HepG2 (cell line): ENCODE data around the gene ZNRF4. TPM values are rescaled to one million over a fixed set of nuclear protein-coding genes. Genes with fewer than 3 reads are reported as not detected.

Experiments
- ATAC-seq: fragments of 200-7000 bp; cut with Tn5 transposase; 3 replicates; pipeline ENCODE4 v1.9.1; 2020; ENCODE audit warnings: mild to moderate bottlenecking, moderate library complexity
- BruUV-seq: library from RNA; stranded (reverse); fragments of 400-500 nt; replicated peaks from 2 replicates; lab custom pipeline; 2021; lab: Mats Ljungman, UMichigan
- CTCF ChIA-PET: fragments of 300-600 bp; formaldehyde crosslinking; extraction: SDS; loops from one replicate; lab custom pipeline; 2021; ENCODE audit warnings: low total read pairs, inconsistent platforms, low intra/inter-chr PET ratio; lab: Yijun Ruan, JAX
- POLR2A ChIA-PET: fragments of 350-600 bp; sonication (Branson Sonifier 250); formaldehyde crosslinking; loops from one replicate; lab custom pipeline; 2020; ENCODE audit warnings: antibody characterized with exemption, inconsistent platforms; lab: Yijun Ruan, JAX
- DNase-seq: peaks from one replicate; pipeline ENCODE4 v3.0.0-alpha.2; 2015; ENCODE audit warnings: low spot score
- FAIRE-seq: peaks from 3 replicates; lab custom pipeline; 2011; peaks lifted over from hg19 to GRCh38; lab: Jason Lieb, UNC
- H2AFZ ChIP-seq: one replicate; pipeline ENCODE4 v1.6.1; 2011; ENCODE audit warnings: low read length, inconsistent platforms
- H3K27ac ChIP-seq: fragments of 300-600 bp; 3 replicates; pipeline ENCODE4 v1.8.0; 2011; ENCODE audit warnings: mixed run types, mild to moderate bottlenecking, mixed read lengths, low read length, inconsistent platforms; ENCODE audit not compliant: insufficient read depth; ENCODE audit errors: extremely low read length
- H3K27me3 ChIP-seq, 2 experiments: fragments of 200-600 bp in 1 of 2; 2 replicates in 1 of 2; 3 replicates in 1 of 2; pipeline versions ENCODE4 v1.6.0 to v1.8.0; 2011; ENCODE audit warnings: low read length in 2 of 2, mild to moderate bottlenecking in 2 of 2, moderate library complexity in 2 of 2, inconsistent platforms in 1 of 2; ENCODE audit not compliant: insufficient read depth in 2 of 2, control insufficient read depth in 1 of 2
- H3K36me3 ChIP-seq, 2 experiments: fragments of 200-600 bp in 1 of 2; replicated peaks in 1 of 2; 2 replicates in 1 of 2; 3 replicates in 1 of 2; pipeline versions ENCODE4 v1.5.1 to v1.8.0; 2011; ENCODE audit warnings: low read length in 2 of 2, inconsistent platforms in 1 of 2; ENCODE audit not compliant: insufficient read depth in 2 of 2, control insufficient read depth in 1 of 2
- H3K4me1 ChIP-seq: 2 replicates; pipeline ENCODE4 v1.5.1; 2012; ENCODE audit warnings: low read length, inconsistent platforms; ENCODE audit not compliant: insufficient read depth
- H3K4me2 ChIP-seq: 2 replicates; pipeline ENCODE4 v1.6.0; 2011; ENCODE audit warnings: low read depth, low read length, inconsistent platforms
- H3K4me3 ChIP-seq, 3 experiments: fragments of 200-600 bp in 1 of 3; sonication (generic), shearing (Covaris generic) in 1 of 3; replicated peaks in 1 of 3; 2 replicates each; pipeline ENCODE4 v1.5.1; 2011 to 2016; ENCODE audit warnings: low read length in 3 of 3, inconsistent platforms in 2 of 3, low read depth in 2 of 3, mild to moderate bottlenecking in 2 of 3, control low read depth in 1 of 3, mixed read lengths in 1 of 3; ENCODE audit not compliant: insufficient read depth in 1 of 3
- H3K79me2 ChIP-seq: one replicate; pipeline ENCODE4 v1.6.1; 2011; ENCODE audit warnings: low read length, inconsistent platforms; ENCODE audit not compliant: insufficient read depth
- H3K9ac ChIP-seq: 2 replicates; pipeline ENCODE4 v1.6.0; 2011; ENCODE audit warnings: mild to moderate bottlenecking, low read depth, low read length, inconsistent platforms; ENCODE audit not compliant: insufficient read depth
- H3K9me3 ChIP-seq: 2 replicates; pipeline ENCODE4 v1.5.1; 2012; ENCODE audit warnings: mild to moderate bottlenecking, low read length
- H4K20me1 ChIP-seq: 2 replicates; pipeline ENCODE4 v1.6.0; 2011; ENCODE audit warnings: inconsistent platforms, mild to moderate bottlenecking, low read length, moderate library complexity; ENCODE audit not compliant: insufficient read depth
- CTCF ChIP-seq: sonication (generic); formaldehyde crosslinking; IDR thresholded peaks from 2 replicates; pipeline ENCODE4 v1.5.0; 2020; ENCODE audit warnings: mild to moderate bottlenecking, missing genetic modification reagents, moderate library complexity
- GTF3A ChIP-seq: sonication (generic); formaldehyde crosslinking; conservative IDR thresholded peaks from 2 replicates; pipeline ENCODE4 v1.4.0; 2020; ENCODE audit warnings: mild to moderate bottlenecking, missing genetic modification reagents
- HIVEP1 ChIP-seq: sonication (generic); formaldehyde crosslinking; IDR thresholded peaks from 2 replicates; pipeline ENCODE4 v1.4.0; 2020; ENCODE audit warnings: mild to moderate bottlenecking, missing genetic modification reagents
- HMG20A ChIP-seq: IDR thresholded peaks from 2 replicates; pipeline ENCODE4 v1.6.1; 2016; ENCODE audit warnings: borderline replicate concordance
- HMG20B ChIP-seq: conservative IDR thresholded peaks from 2 replicates; pipeline ENCODE4 v1.6.1; 2016; ENCODE audit warnings: missing genetic modification reagents, missing compliant biosample characterization
- NFIC ChIP-seq: IDR thresholded peaks from 2 replicates; pipeline ENCODE4 v1.6.1; 2012; ENCODE audit warnings: mild to moderate bottlenecking, low read length, inconsistent platforms
- PRMT3 ChIP-seq: sonication (generic); formaldehyde crosslinking; IDR thresholded peaks from 2 replicates; pipeline ENCODE4 v1.8.1; 2022; ENCODE audit warnings: low read depth, mild to moderate bottlenecking, moderate library complexity, missing genetic modification reagents, borderline replicate concordance
- SMYD3 ChIP-seq: sonication (generic); formaldehyde crosslinking; IDR thresholded peaks from 2 replicates; pipeline ENCODE4 v1.8.1; 2023; ENCODE audit warnings: mild to moderate bottlenecking, missing genetic modification reagents
- TARDBP ChIP-seq: sonication (generic); formaldehyde crosslinking; IDR thresholded peaks from 2 replicates; pipeline ENCODE4 v1.8.0; 2022; ENCODE audit warnings: mild to moderate bottlenecking, missing genetic modification reagents
- ZBTB26 ChIP-seq: IDR thresholded peaks from 2 replicates; pipeline ENCODE4 v1.6.1; 2016; ENCODE audit warnings: missing compliant biosample characterization, missing genetic modification reagents, borderline replicate concordance
- ZNF446 ChIP-seq: sonication (generic); formaldehyde crosslinking; IDR thresholded peaks from 2 replicates; pipeline ENCODE4 v1.5.0; 2020; ENCODE audit warnings: mild to moderate bottlenecking, missing genetic modification reagents
- ZNF530 ChIP-seq: sonication (generic); formaldehyde crosslinking; IDR thresholded peaks from 2 replicates; pipeline ENCODE4 v1.5.0; 2020; ENCODE audit warnings: low read depth, mild to moderate bottlenecking, missing genetic modification reagents
- ZNF670 ChIP-seq: sonication (generic); formaldehyde crosslinking; IDR thresholded peaks from 2 replicates; pipeline ENCODE4 v1.8.0; 2022; ENCODE audit warnings: mild to moderate bottlenecking, missing genetic modification reagents, borderline replicate concordance
- ZNF768 ChIP-seq: sonication (generic); formaldehyde crosslinking; IDR thresholded peaks from 2 replicates; pipeline ENCODE4 v1.4.0; 2020; ENCODE audit warnings: missing genetic modification reagents
- ZNF800 ChIP-seq: sonication (generic); formaldehyde crosslinking; IDR thresholded peaks from 2 replicates; pipeline ENCODE4 v1.4.0; 2020; ENCODE audit warnings: missing genetic modification reagents
- WGBS: methylation state at CpG from one replicate; pipeline ENCODE4 v1.1.6; 2017; ENCODE audit warnings: low lambda C conversion rate; 5-methylcytosine and 5-hydroxymethylcytosine counted together
- in situ Hi-C: cut with HindIII; loops from 2 replicates; pipeline ENCODE4 v1.10.0; 2017; ENCODE audit warnings: low pct_unique_long_range_greater_than_20kb; ENCODE audit not compliant: extremely low pct_ligation_motif_present
- intact Hi-C: fragments of 100-400 bp; cut with micrococcal nuclease; formaldehyde crosslinking; loops from one replicate; pipeline ENCODE4 v1.10.0; 2022; ENCODE audit not compliant: unreplicated experiment
- polyA plus RNA-seq, 8 experiments: library from polyadenylated mRNA; depleted of rRNA in 3 of 8; stranded (reverse) in 7 of 8; unstranded in 1 of 8; fragments of >200 nt; fragmentation: Illumina TruSeq in 4 of 8; extraction: Trizol in 4 of 8; gene quantifications; 2 replicates each; pipeline versions ENCODE4 v1.2.1 to v1.2.3, GENCODE V29; 2011 to 2016; ENCODE audit warnings: low read depth in 4 of 8, missing spikeins in 1 of 8, mixed read lengths in 1 of 8; ENCODE audit not compliant: insufficient read depth in 1 of 8
- total RNA-seq, 5 experiments: library from RNA; depleted of rRNA; stranded (reverse); fragments of >200 nt; fragmentation: Illumina TruSeq; extraction: Trizol; gene quantifications; 2 replicates each; pipeline ENCODE4 v1.2.3, GENCODE V29; 2016; ENCODE audit warnings: low read depth in 1 of 5

Gene ZNRF4
- total and polyA plus RNA-seq, 2 of the 13 experiments (the other 11 are each of a cell fraction or from before 2014, with no cell fraction given) = not detected

- H3K27me3 ChIP-seq = no peaks in the 10 kb centered on the region
- intact Hi-C loops (no loop called here), in situ Hi-C loops (no loop called here)
- H3K9ac ChIP-seq = no peak overlapping the region
- no peak overlapping the region for H3K27ac ChIP-seq
- POLR2A ChIA-PET = no interaction called here
- no peaks in the 10 kb centered on the region for H3K36me3 ChIP-seq
- FAIRE-seq (no peak), ATAC-seq (no peak), DNase-seq (no peak)
- H3K4me2 ChIP-seq = no peak overlapping the region
- no peaks in the 10 kb centered on the region for H4K20me1 ChIP-seq
- 32% methylated on average over 9 of the region's 9 CpGs for WGBS
- no peak overlapping the region for H3K4me3 ChIP-seq
- BruUV-seq = no TSS peak
- TF ChIP-seq ZNF768 (CRISPR knock-in tag) = peak; percentile 88
- TF ChIP-seq GTF3A (CRISPR knock-in tag) = no peak
- no peak for TF ChIP-seq SMYD3 (CRISPR knock-in tag)
- TF ChIP-seq HMG20A = no peak
- no peak for TF ChIP-seq HMG20B (CRISPR knock-in tag)
- no peak for TF ChIP-seq ZNF670 (CRISPR knock-in tag)
- no peak for TF ChIP-seq ZNF530 (CRISPR knock-in tag)
- H3K79me2 ChIP-seq = no peaks in the 10 kb centered on the region
- H2AFZ ChIP-seq = no peak overlapping the region
- CTCF ChIA-PET = no interaction called here
- no peaks in the 10 kb centered on the region for H3K9me3 ChIP-seq
- H3K4me1 ChIP-seq = no peaks in the 10 kb centered on the region
Measured at GRCh38 chr19:5450482-5451126, 4.6 kb upstream of the ZNRF4 start.

DNA sequence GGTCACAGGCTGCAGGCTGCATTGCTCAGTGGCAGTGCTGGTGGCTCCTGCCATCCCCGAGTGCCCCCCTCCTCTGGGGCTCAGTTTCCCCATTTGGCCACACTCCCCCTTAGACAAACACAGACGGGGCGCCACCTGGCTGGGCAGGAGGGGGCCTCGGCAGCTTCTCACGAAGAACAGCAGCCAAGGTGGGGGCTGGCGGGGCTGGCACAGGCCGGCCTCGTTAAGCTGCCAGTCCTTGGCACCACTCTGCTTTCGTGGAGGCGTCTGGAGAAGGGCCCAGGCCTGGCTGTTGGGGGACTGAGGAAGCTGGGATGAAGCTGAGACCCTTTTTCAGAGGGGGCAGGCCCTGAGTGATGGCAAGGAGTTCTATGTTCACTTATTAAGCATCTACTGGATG lies 3.7 kb upstream of the ZNRF4 start:
- Histone ChIP-seq H3K4me1 (no peaks in the 10 kb centered on the region), H3K27ac (no peak overlapping the region), H3K9me3 (no peaks in the 10 kb centered on the region), H3K27me3 (no peaks in the 10 kb centered on the region), H3K4me2 (no peak overlapping the region), H3K9ac (no peak overlapping the region), H4K20me1 (no peaks in the 10 kb centered on the region), H3K4me3 (no peak overlapping the region), H3K79me2 (no peaks in the 10 kb centered on the region), H3K36me3 (no peaks in the 10 kb centered on the region), H2AFZ (no peak overlapping the region)
- ATAC-seq (no peak), FAIRE-seq (no peak), DNase-seq (no peak)
- 46% methylated on average over 10 of the region's 10 CpGs for WGBS
- TF ChIP-seq CTCF (CRISPR knock-in tag) = no peak
- TF ChIP-seq HMG20A = no peak
- no peak for TF ChIP-seq PRMT3 (CRISPR knock-in tag)
- no peak for TF ChIP-seq NFIC
- no peak for TF ChIP-seq ZNF800
- TF ChIP-seq TARDBP (CRISPR knock-in tag) = no peak
- TF ChIP-seq HIVEP1 (CRISPR knock-in tag) = no peak
- no peak for TF ChIP-seq ZBTB26 (CRISPR knock-in tag)
- TF ChIP-seq ZNF446 (CRISPR knock-in tag) = no peak
- POLR2A ChIA-PET = no interaction called here
- no TSS peak for BruUV-seq
- intact Hi-C loops (no loop called here), in situ Hi-C loops (no loop called here)
- CTCF ChIA-PET = no interaction called here
